ENCODE results near the gene DPP6.

The DPP6 gene

GRCh38 chr7:154853063-154853726 lies 801.0 kb downstream of the DPP6 start:
- no peak for DNase-seq

GRCh38 chr7:154853727-154854095 lies 801.5 kb downstream of the DPP6 start:
- no peak for DNase-seq

- no peak for DNase-seq
Observed at GRCh38 chr7:154854836-154855235, 802.6 kb downstream of the DPP6 start.

- no peak for DNase-seq
Observed at GRCh38 chr7:154855366-154855765, 803.2 kb downstream of the DPP6 start.

GRCh38 chr7:154856733-154857132 lies 804.5 kb downstream of the DPP6 start:
- no peak for DNase-seq

GRCh38 chr7:154857240-154857639 lies 805.0 kb downstream of the DPP6 start:
- no peak for DNase-seq

GRCh38 chr7:154857728-154858681 lies 805.8 kb downstream of the DPP6 start:
- DNase-seq, result no peak

GRCh38 chr7:154858836-154859537 lies 806.8 kb downstream of the DPP6 start:
- DNase-seq, result no peak

- DNase-seq, result no peak
Observed at GRCh38 chr7:154859747-154860620, 807.8 kb downstream of the DPP6 start.

GRCh38 chr7:154860621-154861375 lies 808.6 kb downstream of the DPP6 start:
- DNase-seq, result no peak

- no peak for DNase-seq
Observed at GRCh38 chr7:154861589-154861988, 809.4 kb downstream of the DPP6 start.

GRCh38 chr7:154862153-154862791 lies 810.1 kb downstream of the DPP6 start:
- no peak for DNase-seq

GRCh38 chr7:154863766-154864522 lies 811.7 kb downstream of the DPP6 start:
- DNase-seq, result no peak

- no peak for DNase-seq
Observed at GRCh38 chr7:154864523-154864891, 812.3 kb downstream of the DPP6 start.

- DNase-seq, result no peak
Observed at GRCh38 chr7:154865984-154866685, 813.9 kb downstream of the DPP6 start.

- no peak for DNase-seq
Observed at GRCh38 chr7:154867068-154867467, 814.9 kb downstream of the DPP6 start.

GRCh38 chr7:154868921-154869320 lies 816.7 kb downstream of the DPP6 start:
- DNase-seq, result no peak

- no peak for DNase-seq
Observed at GRCh38 chr7:154869436-154869835, 817.2 kb downstream of the DPP6 start.

GRCh38 chr7:154871507-154871906 lies 819.3 kb downstream of the DPP6 start:
- no peak for DNase-seq

All from NCI-H1048 (cell line).